OCI-LY7 (cell line): ENCODE measurements around the gene PIWIL1. TPM values are rescaled to one million over a fixed set of nuclear protein-coding genes. Genes with fewer than 3 reads are reported as not detected.

Experiments
- BruUV-seq: library from RNA; stranded (reverse); fragments of 400-500 nt; replicated peaks from 2 replicates; lab custom pipeline; 2021; lab: Mats Ljungman, UMichigan
- CTCF ChIA-PET: fragments of 300-600 bp; sonication (Branson Sonifier 250); formaldehyde crosslinking; loops from one replicate; lab custom pipeline; 2022; ENCODE audit warnings: antibody characterized with exemption; ENCODE audit not compliant: unreplicated experiment; lab: Charles Lee
- POLR2A ChIA-PET: fragments of 300-600 bp; sonication (Branson Sonifier 250); formaldehyde crosslinking; loops from one replicate; lab custom pipeline; 2022; ENCODE audit warnings: antibody characterized with exemption; lab: Charles Lee
- DNase-seq: peaks from one replicate; pipeline ENCODE4 v3.0.0-alpha.2; 2015; ENCODE audit warnings: low spot score
- H2AFZ ChIP-seq: fragments of 200-600 bp; sonication (generic), shearing (Covaris generic); 2 replicates; pipeline ENCODE4 v1.6.1; 2014; ENCODE audit warnings: mild to moderate bottlenecking, antibody characterized with exemption, low read length, moderate library complexity
- H3K27ac ChIP-seq: fragments of 200-600 bp; sonication (generic); 2 replicates; pipeline ENCODE4 v1.5.1; 2014; ENCODE audit warnings: mixed run types, low read depth, mild to moderate bottlenecking, moderate library complexity, low read length, inconsistent platforms; ENCODE audit not compliant: poor library complexity, severe bottlenecking
- H3K36me3 ChIP-seq: fragments of 200-600 bp; sonication (generic); 2 replicates; pipeline ENCODE4 v1.6.1; 2014; ENCODE audit warnings: mild to moderate bottlenecking, antibody characterized with exemption, low read length, moderate library complexity, mixed read lengths; ENCODE audit not compliant: insufficient read depth
- H3K4me1 ChIP-seq: fragments of 200-600 bp; sonication (generic); 2 replicates; pipeline ENCODE4 v1.5.1; 2014; ENCODE audit warnings: mild to moderate bottlenecking, low read length; ENCODE audit not compliant: insufficient read depth, poor library complexity, severe bottlenecking
- H3K4me2 ChIP-seq: fragments of 200-600 bp; sonication (generic); 2 replicates; pipeline ENCODE4 v1.6.1; 2014; ENCODE audit warnings: mild to moderate bottlenecking, low read length
- H3K4me3 ChIP-seq: fragments of 200-600 bp; sonication (generic); 2 replicates; pipeline ENCODE4 v1.5.1; 2014; ENCODE audit warnings: mild to moderate bottlenecking, low read depth, low read length; ENCODE audit not compliant: poor library complexity, severe bottlenecking
- H3K79me2 ChIP-seq: fragments of 200-600 bp; sonication (generic); 2 replicates; pipeline ENCODE4 v1.6.1; 2016; ENCODE audit warnings: low read depth, mild to moderate bottlenecking, low read length, moderate library complexity, mixed read lengths; ENCODE audit not compliant: insufficient read depth
- H3K9me2 ChIP-seq: fragments of 200-600 bp; sonication (generic); 2 replicates; pipeline ENCODE4 v1.6.1; 2016; ENCODE audit warnings: mild to moderate bottlenecking, low read length, mixed read lengths; ENCODE audit not compliant: insufficient read depth
- H3K9me3 ChIP-seq: fragments of 200-600 bp; sonication (generic); 2 replicates; pipeline ENCODE4 v1.6.1; 2014; ENCODE audit warnings: mild to moderate bottlenecking, mixed run types, low read length, mixed read lengths
- H4K20me1 ChIP-seq: fragments of 200-600 bp; sonication (generic); 2 replicates; pipeline ENCODE4 v1.6.1; 2014; ENCODE audit warnings: mild to moderate bottlenecking, antibody characterized with exemption, low read length, moderate library complexity, mixed read lengths; ENCODE audit not compliant: insufficient read depth
- CTCF ChIP-seq: fragments of 200-600 bp; sonication (generic); conservative IDR thresholded peaks from 2 replicates; pipeline ENCODE4 v1.5.1; 2014; ENCODE audit warnings: mild to moderate bottlenecking, antibody characterized with exemption, low read length, moderate library complexity, mixed read lengths
- EZH2phosphoT487 ChIP-seq: fragments of 200-600 bp; sonication (generic); IDR thresholded peaks from 2 replicates; pipeline ENCODE4 v1.6.1; 2018; ENCODE audit warnings: low read depth, borderline replicate concordance, mild to moderate bottlenecking, mixed run types, antibody characterized with exemption, low read length, moderate library complexity, mixed read lengths
- intact Hi-C: fragments of 100-400 bp; cut with micrococcal nuclease; formaldehyde crosslinking; loops from one replicate; pipeline ENCODE4 v1.10.0; 2022; ENCODE audit not compliant: unreplicated experiment
- total RNA-seq, 2 experiments: library from RNA; depleted of rRNA in 1 of 2; stranded (reverse); fragments of >200 nt in 1 of 2; shearing (Covaris generic) in 1 of 2; gene quantifications; 2 replicates each; pipeline ENCODE4 v1.2.3, GENCODE V29; 2014 to 2022

The PIWIL1 gene
- total RNA-seq, 2 experiments from 2014 or later: not detected

GRCh38 chr12:130369816-130370215 lies 32.1 kb downstream of the PIWIL1 start:
- no TSS peak for BruUV-seq
- H3K36me3 ChIP-seq: no peaks in the 10 kb centered on the region
- intact Hi-C loops: no loop called here
- ChIA-PET CTCF (no interaction called here), POLR2A (no interaction called here)
- no peak overlapping the region for H3K4me2 ChIP-seq
- H2AFZ ChIP-seq: no peak overlapping the region
- H3K79me2 ChIP-seq: no peaks in the 10 kb centered on the region
- H3K9me3 ChIP-seq: no peaks in the 10 kb centered on the region
- H3K9me2 ChIP-seq: no peaks in the 10 kb centered on the region
- H3K4me1 ChIP-seq: no peaks in the 10 kb centered on the region
- DNase-seq: no peak
- no peaks in the 10 kb centered on the region for H4K20me1 ChIP-seq
- H3K4me3 ChIP-seq: no peak overlapping the region
- H3K27ac ChIP-seq: no peak overlapping the region
- no peak for TF ChIP-seq EZH2phosphoT487

- intact Hi-C loops: no loop called here
- Histone ChIP-seq H3K4me2 (no peak overlapping the region), H3K9me2 (no peaks in the 10 kb centered on the region), H3K9me3 (no peaks in the 10 kb centered on the region), H4K20me1 (no peaks in the 10 kb centered on the region), H3K4me1 (no peaks in the 10 kb centered on the region), H3K4me3 (no peak overlapping the region), H3K79me2 (no peaks in the 10 kb centered on the region), H3K27ac (no peak overlapping the region), H2AFZ (no peak overlapping the region), H3K36me3 (no peaks in the 10 kb centered on the region)
- TF ChIP-seq EZH2phosphoT487: no peak
- TF ChIP-seq CTCF: no peak
- CTCF ChIA-PET: no interaction called here
- no peak for DNase-seq
- POLR2A ChIA-PET: interaction anchor here (0.6 kb wide), 2 partner anchors 10 to 1880 kb away, joined by 3 read pairs; no protein-coding TSS in a partner anchor
- no TSS peak for BruUV-seq
Measured at GRCh38 chr12:130371296-130371695, 33.6 kb downstream of the PIWIL1 start.

- Histone ChIP-seq H3K4me3 (no peak overlapping the region), H3K4me1 (no peaks in the 10 kb centered on the region), H4K20me1 (no peaks in the 10 kb centered on the region), H2AFZ (no peak overlapping the region), H3K4me2 (no peak overlapping the region), H3K9me3 (no peaks in the 10 kb centered on the region), H3K79me2 (no peaks in the 10 kb centered on the region), H3K9me2 (no peaks in the 10 kb centered on the region), H3K36me3 (no peaks in the 10 kb centered on the region), H3K27ac (no peak overlapping the region)
- TF ChIP-seq CTCF: no peak
- TF ChIP-seq EZH2phosphoT487: no peak
- ChIA-PET POLR2A (interaction anchor here (0.6 kb wide), 1 partner anchor 1749 kb away, joined by 4 read pairs; no protein-coding TSS in a partner anchor), CTCF (no interaction called here)
- intact Hi-C loops: no loop called here
- no TSS peak for BruUV-seq
- DNase-seq: no peak
Measured at GRCh38 chr12:130372936-130373335, 35.2 kb downstream of the PIWIL1 start.
